Measurements from ENCODE around the gene CUL2.
A peak's percentile ranks its signal among the peaks of the same experiment; 100 is the strongest.
"Not testable (repeated sequence)": the region's sequence is repeated elsewhere in the genome, so short reads cannot be mapped to it uniquely, and the experiment has no call there.

Gene CUL2

GRCh38 chr10:34978080-34978479 is 112.1 kb downstream of the CUL2 start:
- DNase-seq, result no peak

GRCh38 chr10:34976380-34976910 is 113.7 kb downstream of the CUL2 start:
- DNase-seq, result not testable (repeated sequence)

GRCh38 chr10:34974364-34975065 is 115.6 kb downstream of the CUL2 start:
- DNase-seq, result not testable (repeated sequence)

GRCh38 chr10:34973757-34974156 is 116.4 kb downstream of the CUL2 start:
- DNase-seq, result not testable (repeated sequence)

- not testable (repeated sequence) for DNase-seq
Measured at GRCh38 chr10:34973121-34973520, 117.0 kb downstream of the CUL2 start.

- DNase-seq, result not testable (repeated sequence)
Measured at GRCh38 chr10:34972591-34972990, 117.5 kb downstream of the CUL2 start.

GRCh38 chr10:34971606-34972334 is 118.4 kb downstream of the CUL2 start:
- not testable (repeated sequence) for DNase-seq

- no peak for DNase-seq
Measured at GRCh38 chr10:34969171-34969570, 121.0 kb downstream of the CUL2 start.

- DNase-seq, result peak in 11 of 14 donors; percentile 3 to 70 (median 25)
Measured at GRCh38 chr10:34967335-34967880, 122.7 kb downstream of the CUL2 start.

- no peak for DNase-seq
Measured at GRCh38 chr10:34966451-34966850, 123.7 kb downstream of the CUL2 start.

- no peak for DNase-seq
Measured at GRCh38 chr10:34966040-34966439, 124.1 kb downstream of the CUL2 start.

GRCh38 chr10:34964166-34964800 is 125.9 kb downstream of the CUL2 start:
- no peak for DNase-seq

GRCh38 chr10:34962866-34963265 is 127.3 kb downstream of the CUL2 start:
- no peak for DNase-seq

GRCh38 chr10:34960983-34961382 is 129.2 kb downstream of the CUL2 start:
- no peak for DNase-seq

- no peak for DNase-seq
Measured at GRCh38 chr10:34959786-34960185, 130.4 kb downstream of the CUL2 start.

GRCh38 chr10:34959321-34959720 is 130.8 kb downstream of the CUL2 start:
- no peak for DNase-seq
